ENCODE data around the gene TGM4.

The TGM4 gene

GRCh38 chr3:44874308-44874707 lies at the start of gene TGM4:
Gene TGM4 (plus strand): TSS chr3:44874608. CDS start chr3:44874679, 71 bp downstream.
- no peak within 1 kb of the TSS for H3K4me3 Mint-ChIP-seq
- H3K36me3 Mint-ChIP-seq (ENCODE audit: low read depth), result no peaks in the 10 kb centered on the region
- no peak within 1 kb of the TSS for H3K27ac Mint-ChIP-seq
- no peaks in the 10 kb centered on the region for H3K9me3 Mint-ChIP-seq
- no peak for TF ChIP-seq CTCF (IDR thresholded peaks at IDR 0.05)
- no peak for DNase-seq
- no peaks in the 10 kb centered on the region for H3K4me1 Mint-ChIP-seq
- H3K27me3 Mint-ChIP-seq (ENCODE audit: low read depth, poor library complexity), result peaks cover 7% of the 10 kb centered on the region

- Mint-ChIP-seq H3K27ac (no peak overlapping the region), H3K4me1 (no peaks in the 10 kb centered on the region), H3K36me3 (ENCODE audit: low read depth) (peaks cover 69% of the 10 kb centered on the region)
Observed at GRCh38 chr3:44825264-44825925, 49.0 kb upstream of the TGM4 start.

GRCh38 chr3:44827196-44827595 lies 47.2 kb upstream of the TGM4 start:
- no peak for DNase-seq
- H3K27ac Mint-ChIP-seq, result no peak overlapping the region
- H3K36me3 Mint-ChIP-seq (ENCODE audit: low read depth), result peaks cover 70% of the 10 kb centered on the region
- H3K4me1 Mint-ChIP-seq, result no peaks in the 10 kb centered on the region
- H3K27me3 Mint-ChIP-seq (ENCODE audit: low read depth, poor library complexity), result no peaks in the 10 kb centered on the region
- H3K4me3 Mint-ChIP-seq, result no peak overlapping the region
- no peak for TF ChIP-seq CTCF (IDR thresholded peaks at IDR 0.05)
- peaks cover 10% of the 10 kb centered on the region for H3K9me3 Mint-ChIP-seq

More at GRCh38 chr3:44825264-44825925, 49.0 kb upstream of the TGM4 start:
- DNase-seq, result no peak
- TF ChIP-seq CTCF (IDR thresholded peaks at IDR 0.05), result no peak
- Mint-ChIP-seq H3K9me3 (peaks cover 20% of the 10 kb centered on the region), H3K4me3 (no peak overlapping the region), H3K27me3 (ENCODE audit: low read depth, poor library complexity) (no peaks in the 10 kb centered on the region)

GRCh38 chr3:44831232-44831631 lies 43.2 kb upstream of the TGM4 start:
- no peaks in the 10 kb centered on the region for H3K4me1 Mint-ChIP-seq
- peaks cover 73% of the 10 kb centered on the region for H3K36me3 Mint-ChIP-seq (ENCODE audit: low read depth)
- H3K9me3 Mint-ChIP-seq, result peaks cover 7% of the 10 kb centered on the region
- H3K27ac Mint-ChIP-seq, result peak overlapping the region; percentile 57
- no peaks in the 10 kb centered on the region for H3K27me3 Mint-ChIP-seq (ENCODE audit: low read depth, poor library complexity)
- H3K4me3 Mint-ChIP-seq, result no peak overlapping the region
- DNase-seq, result no peak
- TF ChIP-seq CTCF (IDR thresholded peaks at IDR 0.05), result no peak

GRCh38 chr3:44832032-44832431 lies 42.4 kb upstream of the TGM4 start:
- TF ChIP-seq CTCF (IDR thresholded peaks at IDR 0.05), result no peak
- Mint-ChIP-seq H3K4me1 (no peaks in the 10 kb centered on the region), H3K9me3 (peaks cover 15% of the 10 kb centered on the region), H3K36me3 (ENCODE audit: low read depth) (peaks cover 74% of the 10 kb centered on the region), H3K27ac (peak overlapping the region; percentile 9), H3K4me3 (no peak overlapping the region), H3K27me3 (ENCODE audit: low read depth, poor library complexity) (no peaks in the 10 kb centered on the region)
- DNase-seq, result no peak

GRCh38 chr3:44832965-44833364 lies 41.4 kb upstream of the TGM4 start:
- Mint-ChIP-seq H3K4me3 (no peak overlapping the region), H3K27me3 (ENCODE audit: low read depth, poor library complexity) (no peaks in the 10 kb centered on the region), H3K27ac (no peak overlapping the region), H3K9me3 (peaks cover 18% of the 10 kb centered on the region), H3K36me3 (ENCODE audit: low read depth) (peaks cover 76% of the 10 kb centered on the region), H3K4me1 (no peaks in the 10 kb centered on the region)
- no peak for TF ChIP-seq CTCF (IDR thresholded peaks at IDR 0.05)
- no peak for DNase-seq

All from nephron progenitor cell (in vitro differentiated cells).